Measurements from ENCODE around the gene KREMEN1. TPM values are rescaled to one million over a fixed set of nuclear protein-coding genes. Genes with fewer than 3 reads are reported as not detected.

The KREMEN1 gene
- total RNA-seq, 6 donors from 2014 or later, result 8.4 to 24.3 (median 15.9) TPM

DNA sequence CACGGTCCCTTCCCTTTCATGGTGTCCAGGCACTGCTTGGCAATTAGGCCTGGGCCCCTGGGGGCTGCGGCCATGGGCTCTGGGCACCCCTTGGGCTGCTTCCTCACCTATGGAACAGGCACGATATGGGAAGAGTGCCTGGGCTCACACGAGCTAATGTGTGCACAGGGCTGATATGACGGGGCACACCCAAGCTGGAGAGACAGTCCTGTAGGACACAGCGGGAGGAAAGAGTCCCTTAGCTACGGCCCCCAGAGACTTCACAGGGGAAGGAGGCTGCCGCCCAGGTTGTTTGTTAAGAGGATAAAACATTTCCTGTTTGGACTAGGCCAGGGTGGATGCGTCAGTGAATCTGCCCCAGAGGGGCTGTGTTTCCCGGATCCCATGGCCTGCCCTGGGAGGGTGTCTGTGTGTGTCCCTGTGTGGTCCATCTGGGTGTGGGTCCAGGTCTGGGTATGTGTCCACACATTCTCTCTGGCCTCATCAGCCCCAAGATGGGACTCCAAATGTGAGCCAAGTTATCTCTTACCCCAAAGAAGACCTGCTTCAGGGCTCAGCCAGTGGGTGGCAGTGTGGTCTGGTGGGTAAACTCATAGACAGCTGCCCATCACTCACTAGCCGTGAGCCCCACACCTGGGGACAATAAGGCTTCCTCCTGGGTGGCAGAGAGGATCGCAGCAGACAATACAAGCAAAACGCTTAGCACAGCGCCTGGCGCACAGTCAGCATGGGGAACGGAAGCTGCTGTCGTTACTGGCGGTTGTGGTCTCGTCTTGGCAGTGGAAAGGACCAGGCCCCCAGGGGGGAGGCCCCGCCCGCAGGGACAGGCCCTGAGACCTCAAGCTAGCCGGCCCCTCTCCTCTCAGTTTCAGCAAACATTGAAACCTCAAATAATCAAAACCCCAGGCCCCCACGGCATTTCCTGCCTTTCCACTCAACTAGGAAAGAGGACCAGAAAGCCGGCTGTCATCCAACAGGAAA, 129.7 kb downstream of the KREMEN1 start:
- H3K9me3 ChIP-seq, result no peaks in the 10 kb centered on the region
- WGBS, 2 donors, result 18 to 22% methylated on average over 13 to 22 of the region's 24 CpGs
- ATAC-seq (ENCODE audit: low FRiP score in 2 of 2) (peak; percentile 29 to 54), DNase-seq (peak; percentile 31 to 83)
- peaks cover 19 to 37% (median 35%) of the 10 kb centered on the region in 4 donors for H3K4me1 ChIP-seq
- H3K4me3 ChIP-seq, result no peak overlapping the region
- no peaks in the 10 kb centered on the region for H3K36me3 ChIP-seq
- peak overlapping the region; percentile 75 to 93 (median 82) for H3K27ac ChIP-seq
- TF ChIP-seq CTCF (IDR thresholded peaks at IDR 0.05) (peak in 3 of 6 experiments; percentile 9 to 32 (median 25)), EP300 (IDR thresholded peaks at IDR 0.05) (no peak), POLR2AphosphoS5 (IDR thresholded peaks at IDR 0.05) (peak; percentile 31 to 49)
- H3K27me3 ChIP-seq, result peaks cover 0 to 7% (median 0%) of the 10 kb centered on the region in 4 donors

GRCh38 chr22:29203488-29204454, 130.9 kb downstream of the KREMEN1 start:
- Histone ChIP-seq H3K9me3 (no peaks in the 10 kb centered on the region), H3K27me3 (peaks cover 0 to 7% (median 0%) of the 10 kb centered on the region in 4 donors), H3K4me3 (no peak overlapping the region), H3K36me3 (no peaks in the 10 kb centered on the region), H3K27ac (peak overlapping the region; percentile 35 to 93 (median 82)), H3K4me1 (peaks cover 19 to 45% (median 35%) of the 10 kb centered on the region in 4 donors)
- DNase-seq, result no peak
- WGBS, 2 donors, result 63 to 71% methylated on average over 8 to 9 of the region's 9 CpGs
- no peak for ATAC-seq (ENCODE audit: low FRiP score in 2 of 2)
- TF ChIP-seq POLR2A (IDR thresholded peaks at IDR 0.05) (no peak), POLR2AphosphoS5 (IDR thresholded peaks at IDR 0.05) (no peak), CTCF (IDR thresholded peaks at IDR 0.05) (no peak), EP300 (IDR thresholded peaks at IDR 0.05) (no peak)

- 71 to 81% methylated on average over 4 to 8 of the region's 8 CpGs for WGBS, 2 donors
- no peak for DNase-seq
- no peaks in the 10 kb centered on the region for H3K9me3 ChIP-seq
- peaks cover 0 to 7% (median 0%) of the 10 kb centered on the region in 4 donors for H3K27me3 ChIP-seq
- no peaks in the 10 kb centered on the region for H3K36me3 ChIP-seq
- peak overlapping the region; percentile 4 to 93 (median 60) for H3K27ac ChIP-seq
- no peak for ATAC-seq (ENCODE audit: low FRiP score in 2 of 2)
- H3K4me3 ChIP-seq, result no peak overlapping the region
- peaks cover 19 to 48% (median 39%) of the 10 kb centered on the region in 4 donors for H3K4me1 ChIP-seq
- TF ChIP-seq CTCF (IDR thresholded peaks at IDR 0.05) (no peak), EP300 (IDR thresholded peaks at IDR 0.05) (no peak), POLR2AphosphoS5 (IDR thresholded peaks at IDR 0.05) (no peak), POLR2A (IDR thresholded peaks at IDR 0.05) (no peak)
These were observed 131.8 kb downstream of the KREMEN1 start for GRCh38 chr22:29204455-29205183.

DNA sequence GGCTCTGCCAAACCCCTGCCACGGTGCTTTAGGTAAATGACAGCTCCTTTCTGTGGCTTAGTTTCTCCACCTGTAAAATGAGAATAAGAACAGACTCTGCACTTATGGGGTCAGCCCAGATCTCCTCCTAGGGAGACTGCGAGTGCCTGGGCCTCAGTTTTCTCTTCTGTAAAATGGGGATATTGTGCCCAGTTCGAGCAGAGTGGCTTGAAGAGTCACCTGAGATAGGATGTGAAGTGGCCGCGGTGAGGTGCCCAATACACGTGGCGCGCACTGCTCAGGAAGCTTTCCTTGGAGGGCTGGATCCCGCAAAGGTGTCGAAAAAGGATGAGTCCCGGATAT, 132.4 kb downstream of the KREMEN1 start:
- no peaks in the 10 kb centered on the region for H3K9me3 ChIP-seq
- no peak for TF ChIP-seq EP300 (IDR thresholded peaks at IDR 0.05)
- no peak for TF ChIP-seq POLR2A (IDR thresholded peaks at IDR 0.05)
- no peak for TF ChIP-seq CTCF (IDR thresholded peaks at IDR 0.05)
- no peak for TF ChIP-seq POLR2AphosphoS5 (IDR thresholded peaks at IDR 0.05)
- H3K27me3 ChIP-seq, result peaks cover 0 to 7% (median 0%) of the 10 kb centered on the region in 4 donors
- WGBS, 2 donors, result 48 to 66% methylated on average over 10 to 11 of the region's 11 CpGs
- H3K27ac ChIP-seq, result peak overlapping the region; percentile 35 to 93 (median 64)
- H3K36me3 ChIP-seq, result no peaks in the 10 kb centered on the region
- peak overlapping the region in 3 of 4 donors; percentile 53 to 73 (median 63) for H3K4me3 ChIP-seq
- ATAC-seq (ENCODE audit: low FRiP score in 2 of 2) (no peak), DNase-seq (no peak)
- peaks cover 19 to 48% (median 40%) of the 10 kb centered on the region in 4 donors for H3K4me1 ChIP-seq

All from upper lobe of left lung (tissue), 6 donors.